GM12878 (cell line): ENCODE measurements around the gene RGS5. TPM values are rescaled to one million over a fixed set of nuclear protein-coding genes. Genes with fewer than 3 reads are reported as not detected.

Experiments used
- ATAC-seq: fragments of 200-7000 bp; cut with Tn5 transposase; 3 replicates; pipeline ENCODE4 v1.9.1; 2020; ENCODE audit warnings: mild to moderate bottlenecking, moderate library complexity
- BruUV-seq: library from RNA; stranded (reverse); fragments of 400-500 nt; replicated peaks from 2 replicates; lab custom pipeline; 2021; lab: Mats Ljungman, UMichigan
- CTCF ChIA-PET: fragments of 300-600 bp; sonication (Branson Sonifier 250); formaldehyde crosslinking; extraction: SDS; loops from one replicate; lab custom pipeline; 2021; ENCODE audit warnings: inconsistent platforms; lab: Yijun Ruan, JAX
- POLR2A ChIA-PET: fragments of 350-600 bp; formaldehyde crosslinking; extraction: SDS; loops from one replicate; lab custom pipeline; 2021; ENCODE audit warnings: inconsistent platforms; lab: Charles Lee
- RAD21 ChIA-PET: fragments of 300-600 bp; sonication (Branson Sonifier 250); formaldehyde crosslinking; loops from one replicate; lab custom pipeline; 2023; ENCODE audit warnings: antibody characterized with exemption; ENCODE audit not compliant: unreplicated experiment; lab: Charles Lee
- SMC1A ChIA-PET: fragments of 300-600 bp; sonication (Branson Sonifier 250); formaldehyde crosslinking; loops from one replicate; lab custom pipeline; 2023; ENCODE audit not compliant: unreplicated experiment, uncharacterized antibody; lab: Charles Lee
- DNase-seq: peaks from one replicate; pipeline ENCODE4 v3.0.0-alpha.2; 2011; ENCODE audit warnings: low read depth, low spot score
- FAIRE-seq: peaks from 3 replicates; lab custom pipeline; 2011; peaks lifted over from hg19 to GRCh38; lab: Jason Lieb, UNC
- H2AFZ ChIP-seq: 2 replicates; pipeline ENCODE4 v1.6.0; 2011; ENCODE audit warnings: low read depth, low read length, control low read depth; ENCODE audit not compliant: control insufficient read depth
- H3K27ac ChIP-seq: 2 replicates; pipeline ENCODE4 v1.5.1; 2011; ENCODE audit warnings: control low read depth; ENCODE audit not compliant: control insufficient read depth, insufficient read depth
- H3K27me3 ChIP-seq, 2 experiments: replicated peaks in 1 of 2; 2 replicates each; pipeline versions ENCODE4 v1.6.0 to v1.6.1; 2011; ENCODE audit warnings: low read length in 1 of 2; ENCODE audit not compliant: control insufficient read depth in 2 of 2, insufficient read depth in 2 of 2
- H3K36me3 ChIP-seq, 2 experiments: 2 replicates each; pipeline ENCODE4 v1.5.1; 2011; ENCODE audit warnings: low read length in 1 of 2; ENCODE audit not compliant: control insufficient read depth in 2 of 2, insufficient read depth in 2 of 2
- H3K4me1 ChIP-seq: 2 replicates; pipeline ENCODE4 v1.6.1; 2011; ENCODE audit warnings: mild to moderate bottlenecking, low read length, moderate library complexity, mixed read lengths; ENCODE audit not compliant: control insufficient read depth, insufficient read depth
- H3K4me2 ChIP-seq: 2 replicates; pipeline ENCODE4 v1.6.0; 2011; ENCODE audit warnings: control low read depth; ENCODE audit not compliant: control insufficient read depth, insufficient read depth
- H3K4me3 ChIP-seq: fragments of 200-600 bp; sonication (generic); 2 replicates; pipeline ENCODE4 v1.5.1; 2016
- H3K79me2 ChIP-seq: 2 replicates; pipeline ENCODE4 v1.6.0; 2011; ENCODE audit warnings: low read length; ENCODE audit not compliant: control insufficient read depth, insufficient read depth
- H3K9ac ChIP-seq: 2 replicates; pipeline ENCODE4 v1.8.0; 2011; ENCODE audit warnings: low read length, control low read depth, mixed read lengths; ENCODE audit not compliant: control insufficient read depth, insufficient read depth
- H3K9me3 ChIP-seq: replicated peaks from 3 replicates; pipeline ENCODE4 v1.5.1; 2011; ENCODE audit warnings: mild to moderate bottlenecking, low read length; ENCODE audit not compliant: control insufficient read depth, insufficient read depth
- H4K20me1 ChIP-seq: 2 replicates; pipeline ENCODE4 v1.6.0; 2011; ENCODE audit not compliant: control insufficient read depth, insufficient read depth
- CBX3 ChIP-seq: fragments of 200-600 bp; sonication (generic); IDR thresholded peaks from 2 replicates; pipeline ENCODE4 v1.6.1; 2016; ENCODE audit warnings: low read depth, borderline replicate concordance
- JUNB ChIP-seq: IDR thresholded peaks from 2 replicates; pipeline ENCODE4 v1.6.1; 2016; ENCODE audit warnings: antibody characterized with exemption, mild to moderate bottlenecking
- KDM1A ChIP-seq: fragments of 200-600 bp; sonication (generic); IDR thresholded peaks from 2 replicates; pipeline ENCODE4 v1.6.1; 2016; ENCODE audit warnings: borderline replicate concordance
- TBL1XR1 ChIP-seq: IDR thresholded peaks from 2 replicates; pipeline ENCODE4 v1.6.1; 2012; ENCODE audit warnings: low read depth, low read length, improper control_type of control experiment
- TCF12 ChIP-seq: IDR thresholded peaks from 2 replicates; pipeline ENCODE4 v1.6.1; 2011; ENCODE audit warnings: low read depth, mild to moderate bottlenecking, low read length
- ZNF207 ChIP-seq: fragments of 450-650 bp; IDR thresholded peaks from 2 replicates; pipeline ENCODE4 v1.6.1; 2014; ENCODE audit warnings: antibody characterized with exemption, mild to moderate bottlenecking, borderline replicate concordance
- ZNF24 ChIP-seq: fragments of 450-650 bp; IDR thresholded peaks from 2 replicates; pipeline ENCODE4 v1.6.1; 2017; ENCODE audit warnings: antibody characterized with exemption, mild to moderate bottlenecking
- ZZZ3 ChIP-seq: IDR thresholded peaks from 2 replicates; pipeline ENCODE4 v1.6.1; 2011; ENCODE audit warnings: low read depth; ENCODE audit not compliant: control insufficient read depth, insufficient read length
- WGBS: methylation state at CpG from one replicate; pipeline ENCODE4 v1.1.6; 2016; ENCODE audit warnings: low lambda C conversion rate; ENCODE audit not compliant: insufficient replicate concordance, insufficient coverage; ENCODE audit errors: missing lambda C conversion rate; 5-methylcytosine and 5-hydroxymethylcytosine counted together
- in situ Hi-C: fragments of 300-500 bp; cut with MboI; formaldehyde crosslinking; loops from 9 replicates; pipeline ENCODE4 v1.14.3; 2018; ENCODE audit warnings: mixed read lengths
- intact Hi-C: fragments of 100-400 bp; cut with micrococcal nuclease; formaldehyde crosslinking; loops from one replicate; pipeline ENCODE4 v1.14.2; 2022; ENCODE audit not compliant: unreplicated experiment
- polyA plus RNA-seq, 11 experiments: library from polyadenylated mRNA; depleted of rRNA in 4 of 11; unstranded in 6 of 11; stranded (reverse) in 5 of 11; fragments of >200 nt; fragmentation: Nextera tagmentation in 4 of 11; fragmentation: Illumina TruSeq in 1 of 11; extraction: Ambion mirVana in 4 of 11; extraction: Trizol in 1 of 11; gene quantifications; 1 replicate in 1 of 11; 2 replicates in 10 of 11; pipeline versions ENCODE4 v1.2.1 to v1.2.3, GENCODE V29; 2011 to 2016; ENCODE audit warnings: inconsistent platforms in 2 of 11, missing spikeins in 2 of 11, low read depth in 1 of 11
- total RNA-seq, 4 experiments: library from RNA; depleted of rRNA in 3 of 4; stranded (reverse); fragments of >200 nt in 3 of 4; fragmentation: Illumina TruSeq in 1 of 4; extraction: Trizol in 1 of 4; gene quantifications; 2 replicates each; pipeline versions ENCODE4 v1.2.1 to v1.2.3, GENCODE V29; 2013 to 2021
- TF ChIP-seq, protein P1 (sequence below), 3 experiments: IDR thresholded peaks in 2 of 3; conservative IDR thresholded peaks in 1 of 3; 2 replicates each; pipeline ENCODE4 v1.5.1; 2011; ENCODE audit warnings: low read depth in 3 of 3, low read length in 3 of 3, mild to moderate bottlenecking in 3 of 3, control low read depth in 2 of 3, moderate library complexity in 2 of 3, inconsistent platforms in 1 of 3, mixed read lengths in 1 of 3; ENCODE audit not compliant: control insufficient read depth in 2 of 3, insufficient read depth in 1 of 3; ENCODE audit errors: extremely low read depth in 1 of 3
- TF ChIP-seq, protein P2 (sequence below): fragments of 450-650 bp; IDR thresholded peaks from 2 replicates; pipeline ENCODE4 v1.6.1; 2017; ENCODE audit warnings: mild to moderate bottlenecking, moderate library complexity

RGS5 gene
- total and polyA plus RNA-seq, 10 of the 15 experiments (the other 5 are each of a cell fraction or from before 2014, with no cell fraction given): 0.63 to 7.4 (median 2.8) TPM

DNA sequence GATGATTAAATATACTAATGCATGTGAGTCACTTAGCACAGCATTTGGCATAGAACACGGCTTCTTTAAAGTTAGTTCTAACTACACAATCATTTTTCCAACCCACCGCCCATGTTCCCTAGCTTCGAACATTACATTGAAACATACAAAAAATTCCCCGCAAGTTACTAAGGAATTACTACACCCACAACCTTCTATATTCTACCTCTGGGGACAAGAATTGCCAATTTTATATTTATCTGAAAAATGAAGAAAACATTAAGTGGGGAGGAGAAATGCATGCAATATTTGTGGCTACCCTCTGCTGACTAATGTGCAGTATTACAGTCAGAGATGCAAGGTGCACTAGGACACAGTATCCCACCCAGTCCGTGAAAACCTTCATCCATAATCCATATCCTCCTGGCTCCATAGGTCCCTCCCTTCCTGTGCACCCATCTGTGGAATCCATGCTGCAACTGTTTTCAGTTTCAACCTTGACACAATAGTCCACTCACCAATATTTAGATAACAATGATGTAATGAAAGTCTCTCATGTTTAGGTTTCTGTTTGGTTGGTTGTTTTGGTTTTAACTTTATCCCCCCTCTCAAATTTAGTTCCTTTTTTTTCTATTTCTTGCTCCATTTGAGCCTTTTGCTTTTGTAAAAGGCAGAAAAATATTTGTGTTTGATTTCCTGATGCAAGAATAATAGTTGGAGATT lies 31.6 kb downstream of the RGS5 start:
- ATAC-seq (peak; percentile 38; the same call in 1 of the 3 replicates), DNase-seq (no peak), FAIRE-seq (no peak)
- no TSS peak for BruUV-seq
- ChIA-PET SMC1A (no interaction called here), CTCF (no interaction called here), RAD21 (no interaction called here), POLR2A (no interaction called here)
- Histone ChIP-seq H3K4me3 (no peak overlapping the region), H3K36me3 (no peaks in the 10 kb centered on the region), H3K79me2 (no peaks in the 10 kb centered on the region), H3K27me3 (no peaks in the 10 kb centered on the region), H3K9ac (no peak overlapping the region), H3K4me1 (no peaks in the 10 kb centered on the region), H4K20me1 (no peaks in the 10 kb centered on the region), H2AFZ (no peak overlapping the region), H3K9me3 (no peaks in the 10 kb centered on the region), H3K4me2 (no peak overlapping the region), H3K27ac (no peak overlapping the region)
- intact Hi-C loops (no loop called here), in situ Hi-C loops (loop anchor here (10.0 kb wide), 1 partner anchor 316 kb away; no protein-coding TSS in a partner anchor)
- 59% methylated on average over 5 of the region's 5 CpGs for WGBS
- TF ChIP-seq, protein P1, sequence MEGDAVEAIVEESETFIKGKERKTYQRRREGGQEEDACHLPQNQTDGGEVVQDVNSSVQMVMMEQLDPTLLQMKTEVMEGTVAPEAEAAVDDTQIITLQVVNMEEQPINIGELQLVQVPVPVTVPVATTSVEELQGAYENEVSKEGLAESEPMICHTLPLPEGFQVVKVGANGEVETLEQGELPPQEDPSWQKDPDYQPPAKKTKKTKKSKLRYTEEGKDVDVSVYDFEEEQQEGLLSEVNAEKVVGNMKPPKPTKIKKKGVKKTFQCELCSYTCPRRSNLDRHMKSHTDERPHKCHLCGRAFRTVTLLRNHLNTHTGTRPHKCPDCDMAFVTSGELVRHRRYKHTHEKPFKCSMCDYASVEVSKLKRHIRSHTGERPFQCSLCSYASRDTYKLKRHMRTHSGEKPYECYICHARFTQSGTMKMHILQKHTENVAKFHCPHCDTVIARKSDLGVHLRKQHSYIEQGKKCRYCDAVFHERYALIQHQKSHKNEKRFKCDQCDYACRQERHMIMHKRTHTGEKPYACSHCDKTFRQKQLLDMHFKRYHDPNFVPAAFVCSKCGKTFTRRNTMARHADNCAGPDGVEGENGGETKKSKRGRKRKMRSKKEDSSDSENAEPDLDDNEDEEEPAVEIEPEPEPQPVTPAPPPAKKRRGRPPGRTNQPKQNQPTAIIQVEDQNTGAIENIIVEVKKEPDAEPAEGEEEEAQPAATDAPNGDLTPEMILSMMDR (IDR thresholded peaks at IDR 0.05 in 2 of 3, conservative IDR thresholded peaks at IDR 0.05 in 1 of 3; ENCODE audit: control insufficient read depth in 2 of 3, extremely low read depth in 1 of 3, insufficient read depth in 1 of 3, low read depth in 3 of 3, low read length in 3 of 3): peak in 2 of 3 experiments; percentile 7 to 13; a peak in 2 of 6 replicates
- no peak for TF ChIP-seq ZNF207

DNA sequence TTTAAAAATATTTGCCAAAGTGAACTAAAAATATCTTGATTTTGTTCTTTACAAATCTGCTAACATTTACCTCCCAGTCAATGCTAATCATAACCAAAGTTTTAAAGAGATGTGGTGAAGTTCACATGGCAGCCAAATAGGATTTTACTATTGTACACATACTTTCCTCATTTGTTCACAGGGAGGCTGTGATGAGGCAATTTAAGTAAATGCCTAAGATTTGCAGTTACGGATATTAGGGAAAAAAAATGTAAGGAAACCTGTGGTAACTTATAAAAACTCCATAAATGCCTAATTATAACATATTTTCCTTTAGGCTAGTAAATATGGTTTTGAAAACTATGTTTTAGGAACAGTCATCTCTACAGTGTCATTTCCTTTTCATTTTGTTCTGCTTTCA lies 32.4 kb downstream of the RGS5 start:
- RAD21 ChIA-PET: no interaction called here
- H4K20me1 ChIP-seq: no peaks in the 10 kb centered on the region
- WGBS: 74% methylated on average over 1 of the region's 1 CpG
- H3K27me3 ChIP-seq: no peaks in the 10 kb centered on the region
- FAIRE-seq (no peak), ATAC-seq (no peak), DNase-seq (no peak)
- H3K27ac ChIP-seq: no peak overlapping the region
- in situ Hi-C loops: loop anchor here (10.0 kb wide), 1 partner anchor 316 kb away; no protein-coding TSS in a partner anchor
- no peaks in the 10 kb centered on the region for H3K36me3 ChIP-seq
- no peak overlapping the region for H3K4me2 ChIP-seq
- no peak overlapping the region for H2AFZ ChIP-seq
- SMC1A ChIA-PET: no interaction called here
- no peak overlapping the region for H3K4me3 ChIP-seq
- POLR2A ChIA-PET: no interaction called here
- intact Hi-C loops: no loop called here
- H3K9me3 ChIP-seq: no peaks in the 10 kb centered on the region
- CTCF ChIA-PET: no interaction called here
- H3K4me1 ChIP-seq: no peaks in the 10 kb centered on the region
- no peak overlapping the region for H3K9ac ChIP-seq
- no peaks in the 10 kb centered on the region for H3K79me2 ChIP-seq
- no TSS peak for BruUV-seq
- TF ChIP-seq CBX3 (no peak), KDM1A (no peak), ZZZ3 (no peak), TBL1XR1 (no peak), ZNF24 (no peak), JUNB (no peak), TCF12 (no peak)
- TF ChIP-seq, protein P2, sequence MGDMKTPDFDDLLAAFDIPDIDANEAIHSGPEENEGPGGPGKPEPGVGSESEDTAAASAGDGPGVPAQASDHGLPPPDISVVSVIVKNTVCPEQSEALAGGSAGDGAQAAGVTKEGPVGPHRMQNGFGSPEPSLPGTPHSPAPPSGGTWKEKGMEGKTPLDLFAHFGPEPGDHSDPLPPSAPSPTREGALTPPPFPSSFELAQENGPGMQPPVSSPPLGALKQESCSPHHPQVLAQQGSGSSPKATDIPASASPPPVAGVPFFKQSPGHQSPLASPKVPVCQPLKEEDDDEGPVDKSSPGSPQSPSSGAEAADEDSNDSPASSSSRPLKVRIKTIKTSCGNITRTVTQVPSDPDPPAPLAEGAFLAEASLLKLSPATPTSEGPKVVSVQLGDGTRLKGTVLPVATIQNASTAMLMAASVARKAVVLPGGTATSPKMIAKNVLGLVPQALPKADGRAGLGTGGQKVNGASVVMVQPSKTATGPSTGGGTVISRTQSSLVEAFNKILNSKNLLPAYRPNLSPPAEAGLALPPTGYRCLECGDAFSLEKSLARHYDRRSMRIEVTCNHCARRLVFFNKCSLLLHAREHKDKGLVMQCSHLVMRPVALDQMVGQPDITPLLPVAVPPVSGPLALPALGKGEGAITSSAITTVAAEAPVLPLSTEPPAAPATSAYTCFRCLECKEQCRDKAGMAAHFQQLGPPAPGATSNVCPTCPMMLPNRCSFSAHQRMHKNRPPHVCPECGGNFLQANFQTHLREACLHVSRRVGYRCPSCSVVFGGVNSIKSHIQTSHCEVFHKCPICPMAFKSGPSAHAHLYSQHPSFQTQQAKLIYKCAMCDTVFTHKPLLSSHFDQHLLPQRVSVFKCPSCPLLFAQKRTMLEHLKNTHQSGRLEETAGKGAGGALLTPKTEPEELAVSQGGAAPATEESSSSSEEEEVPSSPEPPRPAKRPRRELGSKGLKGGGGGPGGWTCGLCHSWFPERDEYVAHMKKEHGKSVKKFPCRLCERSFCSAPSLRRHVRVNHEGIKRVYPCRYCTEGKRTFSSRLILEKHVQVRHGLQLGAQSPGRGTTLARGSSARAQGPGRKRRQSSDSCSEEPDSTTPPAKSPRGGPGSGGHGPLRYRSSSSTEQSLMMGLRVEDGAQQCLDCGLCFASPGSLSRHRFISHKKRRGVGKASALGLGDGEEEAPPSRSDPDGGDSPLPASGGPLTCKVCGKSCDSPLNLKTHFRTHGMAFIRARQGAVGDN: no peak
